Transverse colon (tissue), 4 donors: ENCODE measurements around the gene MRPS17.

Experiments
- POLR2A ChIP-seq: fragments of 450-650 bp; IDR thresholded peaks from one replicate; pipeline ENCODE4 v1.6.1; 2016; ENCODE audit warnings: antibody characterized with exemption, mild to moderate bottlenecking, moderate library complexity
- POLR2AphosphoS5 ChIP-seq, 3 donors: sonication (generic); formaldehyde crosslinking; IDR thresholded peaks; one replicate each; pipeline ENCODE4 v1.6.1; 2016; ENCODE audit warnings: antibody characterized with exemption in 3 of 3
- TF ChIP-seq, protein P1 (sequence below), 5 experiments: fragments of 200-600 bp in 3 of 5; fragments of 450-650 bp in 2 of 5; sonication (generic) in 3 of 5; IDR thresholded peaks; 1 replicate in 2 of 5; 2 replicates in 3 of 5; pipeline ENCODE4 v1.5.1; 2016 to 2017; ENCODE audit warnings: antibody characterized with exemption in 5 of 5, inconsistent platforms in 3 of 5, mild to moderate bottlenecking in 2 of 5, moderate library complexity in 1 of 5

DNA sequence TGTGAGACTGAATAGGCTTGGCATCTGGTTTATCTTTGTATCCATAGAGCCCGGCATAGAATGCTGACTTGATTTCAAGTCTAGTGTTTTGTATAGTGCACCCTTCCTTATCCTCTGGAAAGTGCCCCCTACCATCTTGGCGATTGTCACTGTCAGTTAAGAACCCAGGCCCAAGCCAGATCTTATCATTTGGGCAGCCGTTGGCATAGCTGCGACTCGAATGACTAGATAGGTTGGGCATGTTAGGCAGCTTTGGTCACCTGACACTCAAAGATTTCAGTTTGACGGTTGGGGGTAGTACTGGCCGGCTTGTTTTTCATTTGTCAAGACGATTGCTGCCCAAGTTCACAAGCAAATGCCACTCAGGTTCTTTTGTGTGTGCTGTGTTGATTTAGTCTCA, 19.3 kb downstream of the MRPS17 start:
- TF ChIP-seq, protein P1, sequence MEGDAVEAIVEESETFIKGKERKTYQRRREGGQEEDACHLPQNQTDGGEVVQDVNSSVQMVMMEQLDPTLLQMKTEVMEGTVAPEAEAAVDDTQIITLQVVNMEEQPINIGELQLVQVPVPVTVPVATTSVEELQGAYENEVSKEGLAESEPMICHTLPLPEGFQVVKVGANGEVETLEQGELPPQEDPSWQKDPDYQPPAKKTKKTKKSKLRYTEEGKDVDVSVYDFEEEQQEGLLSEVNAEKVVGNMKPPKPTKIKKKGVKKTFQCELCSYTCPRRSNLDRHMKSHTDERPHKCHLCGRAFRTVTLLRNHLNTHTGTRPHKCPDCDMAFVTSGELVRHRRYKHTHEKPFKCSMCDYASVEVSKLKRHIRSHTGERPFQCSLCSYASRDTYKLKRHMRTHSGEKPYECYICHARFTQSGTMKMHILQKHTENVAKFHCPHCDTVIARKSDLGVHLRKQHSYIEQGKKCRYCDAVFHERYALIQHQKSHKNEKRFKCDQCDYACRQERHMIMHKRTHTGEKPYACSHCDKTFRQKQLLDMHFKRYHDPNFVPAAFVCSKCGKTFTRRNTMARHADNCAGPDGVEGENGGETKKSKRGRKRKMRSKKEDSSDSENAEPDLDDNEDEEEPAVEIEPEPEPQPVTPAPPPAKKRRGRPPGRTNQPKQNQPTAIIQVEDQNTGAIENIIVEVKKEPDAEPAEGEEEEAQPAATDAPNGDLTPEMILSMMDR (IDR thresholded peaks at IDR 0.05), result no peak
- no peak for TF ChIP-seq POLR2AphosphoS5 (IDR thresholded peaks at IDR 0.05)
- no peak for TF ChIP-seq POLR2A
